ENCODE results near the gene QDPR.

QDPR gene

DNA sequence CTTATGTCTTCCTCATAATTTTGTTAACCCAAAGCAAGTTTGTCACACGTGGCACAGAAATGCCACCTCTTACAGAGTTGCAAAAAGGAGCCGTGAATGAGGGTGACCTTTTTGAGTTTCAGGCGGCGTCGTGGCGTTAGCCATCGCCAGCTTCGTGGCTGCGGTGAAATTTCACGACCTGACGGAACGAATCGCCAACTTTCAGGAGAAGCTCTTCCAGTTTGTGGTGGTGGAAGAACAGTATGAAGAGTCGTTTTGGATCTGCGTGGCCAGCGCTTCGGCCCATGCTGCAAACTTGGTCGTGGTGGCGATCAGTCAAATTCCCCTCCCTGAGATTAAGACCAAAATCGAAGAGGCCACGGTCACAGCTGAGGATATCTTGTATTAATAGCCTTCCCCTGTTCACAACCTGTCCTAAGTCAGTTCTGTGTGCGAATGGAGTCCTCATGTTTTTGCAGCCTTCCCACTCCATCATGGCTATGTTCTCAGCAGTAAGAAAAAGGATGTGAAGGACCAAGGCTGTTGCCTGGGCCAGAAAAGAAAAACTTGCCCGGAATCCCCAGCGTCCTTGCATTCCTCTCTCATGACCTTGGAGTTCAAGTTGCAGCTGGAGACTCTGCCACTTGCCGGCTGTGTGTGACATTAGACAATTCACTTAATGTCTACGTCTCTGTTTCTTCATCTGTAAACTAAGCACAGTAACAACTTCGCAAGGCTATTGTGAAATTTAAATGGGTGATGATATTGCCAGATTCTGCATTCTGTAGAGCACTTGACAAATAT is 15.0 kb upstream of the QDPR start:
- FAIRE-seq: no peak

DNA sequence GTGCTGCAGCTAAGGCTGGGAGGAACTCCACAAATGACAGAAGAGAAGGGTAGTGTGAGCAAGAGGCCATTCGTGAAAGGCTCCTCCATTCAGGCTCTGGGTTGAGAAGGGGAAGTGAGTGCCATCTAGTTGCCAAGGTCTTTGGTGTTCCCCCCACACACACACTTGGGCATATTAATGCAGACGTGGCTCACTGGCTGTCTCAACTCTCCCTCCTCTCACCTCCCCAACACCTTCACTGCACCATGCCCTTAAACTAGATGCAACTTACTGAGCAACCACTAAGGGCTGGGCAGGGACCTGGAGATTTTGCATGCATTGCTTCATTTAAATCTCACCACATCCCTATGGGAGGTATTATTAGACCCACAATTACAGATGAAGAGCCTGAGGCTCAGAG is 11.8 kb upstream of the QDPR start:
- no peak for FAIRE-seq

DNA sequence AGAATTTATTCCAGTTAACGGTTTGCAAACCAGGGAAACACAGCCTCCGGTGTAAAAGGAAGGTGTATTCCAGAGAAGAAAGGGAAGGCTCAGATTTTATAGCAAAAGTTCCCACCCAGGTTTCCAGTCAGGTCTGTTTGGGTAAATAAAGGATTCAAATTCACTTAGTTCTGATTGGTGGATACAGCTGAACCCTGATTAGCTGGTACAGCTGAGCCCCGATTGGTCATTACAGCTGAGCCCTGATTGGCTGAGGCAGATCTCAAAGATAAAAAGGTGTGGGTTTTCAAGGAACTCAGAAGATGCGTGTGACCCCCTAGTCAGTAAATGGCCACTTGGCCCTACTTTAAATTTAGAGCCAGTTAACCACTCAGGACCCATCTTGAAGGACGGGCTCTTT is 9.7 kb upstream of the QDPR start:
- no peak for FAIRE-seq

DNA sequence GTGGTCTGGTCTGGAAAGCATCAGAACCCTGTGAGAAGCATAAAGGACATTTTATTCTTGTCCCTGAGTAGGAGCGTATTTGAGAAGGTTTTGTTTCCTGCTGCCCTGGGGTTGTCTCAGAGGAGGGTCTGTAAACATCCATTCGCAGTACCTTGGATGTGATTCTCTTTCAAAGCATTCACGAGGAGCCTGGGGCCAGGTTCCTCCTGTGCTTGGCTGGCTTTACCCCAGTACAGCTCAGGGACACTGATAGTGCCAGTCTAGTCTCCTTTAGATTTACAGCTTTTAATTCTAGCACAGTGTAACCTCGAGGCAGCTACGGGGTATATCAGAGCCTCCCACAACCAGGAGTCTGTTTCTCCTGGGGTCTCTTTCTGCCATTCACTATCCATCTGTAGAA is 5.8 kb upstream of the QDPR start:
- no peak for FAIRE-seq

DNA sequence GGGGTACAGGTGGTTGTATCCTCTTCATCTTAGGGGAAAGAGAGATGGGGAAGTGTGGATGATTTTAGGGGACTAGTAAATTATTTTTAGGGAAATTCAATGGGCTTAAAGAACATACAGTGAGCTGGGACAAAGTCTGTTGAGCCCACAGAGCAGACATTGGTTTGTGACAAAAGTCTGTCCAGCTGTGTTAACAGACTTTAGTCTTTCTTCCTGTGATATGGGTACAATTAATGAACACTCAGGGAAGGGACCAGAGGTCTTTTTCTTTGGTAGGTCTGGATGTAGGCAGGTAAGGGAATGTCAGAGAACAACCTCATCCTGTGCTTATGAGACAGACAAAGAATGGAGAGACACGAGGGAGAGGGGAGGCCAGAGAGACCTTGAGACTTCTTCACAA is 5.1 kb upstream of the QDPR start:
- no peak for FAIRE-seq

DNA sequence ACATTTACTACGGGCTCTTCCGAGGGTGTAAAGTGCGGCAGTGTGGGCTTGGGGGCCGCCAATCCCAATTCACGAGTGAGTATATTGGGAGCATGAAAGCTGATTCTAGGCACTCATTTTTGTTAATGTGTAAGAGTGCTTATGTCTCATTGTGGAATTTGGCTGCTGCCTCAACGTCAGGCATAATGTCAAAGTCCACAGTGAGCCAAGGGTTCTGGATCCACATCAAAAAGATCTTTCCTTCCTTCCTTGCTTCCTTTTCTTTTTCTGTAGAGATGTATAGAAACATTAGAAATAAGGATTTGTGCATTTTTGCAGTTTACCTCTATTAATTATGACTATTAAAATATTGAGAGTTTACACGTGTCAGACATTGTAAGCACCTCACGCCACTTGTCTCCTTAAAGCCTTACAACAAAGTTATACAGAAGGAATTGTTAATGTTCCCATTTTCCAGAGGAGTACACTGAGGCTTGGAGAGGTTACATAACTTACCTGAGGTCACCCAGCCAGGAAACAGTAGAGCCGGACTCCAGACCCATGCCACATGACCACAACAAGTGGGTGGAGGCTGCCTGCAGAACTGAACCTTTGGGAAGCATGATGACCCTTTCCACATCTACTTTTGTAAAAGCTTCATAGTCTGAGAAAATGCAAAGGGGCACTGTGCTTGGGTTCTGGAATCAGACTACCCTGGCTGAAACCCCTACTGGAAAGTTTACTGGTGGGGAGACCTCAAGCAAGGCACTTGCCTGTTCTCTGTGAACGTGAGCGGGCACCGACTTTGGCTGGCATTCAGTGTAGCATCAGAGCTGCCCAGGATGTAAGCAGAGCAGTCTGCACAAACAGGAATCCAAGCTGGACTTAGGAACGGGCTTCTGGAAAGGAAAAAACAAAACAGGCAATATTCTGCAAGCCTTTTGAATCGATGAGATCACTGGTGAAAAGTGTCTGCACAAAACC is 3.8 kb upstream of the QDPR start:
- FAIRE-seq: no peak

DNA sequence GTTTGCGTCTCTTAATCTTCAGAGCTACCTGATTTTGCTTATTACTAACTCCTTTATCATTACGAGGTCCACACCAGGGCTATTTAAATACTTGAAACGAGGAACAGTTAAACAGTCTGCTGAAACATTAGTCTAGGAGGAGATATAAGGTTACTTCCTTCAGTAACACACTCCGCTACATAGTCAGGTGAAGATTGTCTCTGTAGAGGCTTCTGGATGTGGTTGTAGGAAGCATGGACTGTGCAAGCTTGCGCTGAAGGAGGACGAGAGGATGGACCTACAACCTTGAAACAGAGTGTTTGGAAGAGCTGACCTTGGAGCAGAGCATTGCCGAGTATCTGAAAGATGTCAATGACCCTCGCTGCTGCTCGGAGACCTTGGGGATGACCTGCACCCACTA is 3.0 kb upstream of the QDPR start, which contains the start of gene CLRN2:
Gene CLRN2, plus strand, starts transcription at position 301 of the 400 bp plus-strand sequence. CDS start 102 bp downstream, outside the sequence.
- FAIRE-seq: no peak

DNA sequence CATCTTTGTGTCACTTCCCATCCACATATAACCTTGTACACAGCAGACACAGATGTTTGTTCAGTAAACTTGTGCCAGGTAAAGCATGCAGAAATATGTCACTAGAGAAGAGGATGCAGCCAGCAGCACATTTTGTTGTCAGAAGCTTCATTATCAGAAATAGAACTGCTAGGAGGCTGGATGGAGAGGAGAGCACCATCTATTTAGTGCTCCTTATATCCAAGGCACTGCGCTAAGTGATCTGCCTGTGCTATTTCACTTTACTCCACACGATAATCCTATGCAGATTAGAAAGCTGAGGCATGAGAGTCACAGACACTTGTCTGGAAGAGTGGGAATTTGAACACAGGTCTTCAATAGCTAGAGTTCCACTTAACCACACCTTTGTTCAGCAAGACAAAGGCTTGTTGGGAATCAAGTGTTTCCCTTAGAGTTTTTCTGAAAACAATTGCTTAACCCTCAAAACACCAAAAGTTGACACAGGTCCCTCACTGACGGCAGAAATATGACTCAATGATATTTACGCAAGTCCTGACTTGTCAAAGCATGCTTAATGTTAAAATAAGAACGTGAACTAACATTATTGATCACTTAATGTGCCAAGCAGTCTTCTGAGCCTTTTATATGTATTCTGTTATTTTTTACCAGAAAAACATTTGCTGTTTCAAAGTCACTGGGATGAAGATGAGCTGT is 1.2 kb upstream of the QDPR start:
- no peak for FAIRE-seq

DNA sequence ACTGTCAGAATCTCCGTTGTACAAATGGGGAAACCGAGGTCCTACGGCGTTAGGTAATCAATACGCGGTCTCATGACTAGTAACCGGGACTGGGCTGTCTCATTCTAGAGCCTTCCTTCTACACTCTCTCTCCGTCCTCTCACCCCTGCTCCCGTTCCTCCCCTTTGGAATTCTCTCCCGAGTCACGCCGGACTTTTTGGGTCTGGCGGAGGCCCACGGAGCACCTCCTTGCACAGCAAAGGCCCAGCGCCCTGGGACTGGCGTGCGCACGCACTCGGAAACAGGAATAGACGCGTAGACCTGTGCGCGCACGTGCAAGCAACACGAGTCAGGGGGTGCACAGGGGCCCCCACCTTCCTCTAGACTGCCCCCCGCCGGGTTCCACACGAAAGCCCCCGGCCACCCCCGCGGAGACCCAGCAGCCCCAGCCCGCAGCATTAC is 361 bp downstream of the QDPR start:
- FAIRE-seq: no peak

DNA sequence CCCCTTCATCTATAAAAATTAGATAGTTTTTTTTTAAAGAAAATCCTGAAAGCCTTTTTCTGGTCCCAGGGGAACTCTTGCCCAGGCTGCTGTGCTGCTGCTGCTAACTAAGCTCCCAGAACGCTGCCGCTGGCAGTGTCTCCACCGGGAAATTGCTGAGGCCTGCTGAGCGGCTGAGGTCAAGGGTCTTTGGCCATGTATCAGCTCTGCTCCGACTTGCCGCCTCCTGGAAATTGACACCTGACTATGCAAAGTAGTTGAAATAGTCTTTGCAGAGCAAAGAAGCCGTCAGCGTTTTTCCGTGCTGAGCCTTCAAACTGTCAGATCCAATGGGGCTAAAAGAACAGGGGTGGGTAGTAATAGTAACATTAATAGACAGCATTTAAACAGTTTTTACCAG is 839 bp downstream of the QDPR start:
- FAIRE-seq: no peak

DNA sequence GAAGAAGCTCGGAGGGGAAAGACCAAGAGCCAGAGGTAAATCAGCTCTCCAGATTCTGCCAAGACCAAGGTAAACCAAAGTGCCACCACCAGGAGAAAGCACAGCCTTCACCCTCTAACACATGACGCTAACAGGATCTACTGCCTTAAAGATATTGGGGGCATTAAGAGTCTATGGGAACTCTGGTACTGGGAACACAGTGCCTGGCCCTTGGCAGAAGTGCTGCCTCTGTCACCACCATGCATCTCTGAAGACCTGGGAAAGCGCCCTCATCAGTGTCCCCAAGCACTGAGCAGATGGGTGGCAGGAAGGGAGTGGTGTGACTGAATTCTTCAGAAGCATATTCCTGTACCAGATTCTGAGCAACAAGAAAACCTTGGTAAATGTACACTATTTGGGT is 1.3 kb downstream of the QDPR start:
- no peak for FAIRE-seq

DNA sequence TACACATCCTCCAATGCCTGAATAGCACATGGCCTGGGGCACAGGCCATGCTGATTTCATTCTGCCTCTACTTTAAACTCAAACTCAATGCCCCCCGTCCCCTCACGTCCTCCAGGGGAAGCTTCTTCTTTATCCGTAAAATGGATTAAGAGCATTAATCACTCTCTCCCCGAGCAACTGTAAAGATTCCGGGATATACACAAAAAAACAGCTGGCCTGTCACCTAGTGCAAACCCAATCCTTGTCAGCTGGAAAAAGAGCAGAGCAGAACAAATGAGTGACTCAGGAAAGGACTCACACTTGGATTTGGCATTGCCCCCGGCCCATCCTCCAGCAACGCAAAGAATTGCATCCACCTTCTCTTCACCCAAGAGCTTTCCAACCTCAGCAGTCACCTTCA is 7.8 kb downstream of the QDPR start:
- no peak for FAIRE-seq

DNA sequence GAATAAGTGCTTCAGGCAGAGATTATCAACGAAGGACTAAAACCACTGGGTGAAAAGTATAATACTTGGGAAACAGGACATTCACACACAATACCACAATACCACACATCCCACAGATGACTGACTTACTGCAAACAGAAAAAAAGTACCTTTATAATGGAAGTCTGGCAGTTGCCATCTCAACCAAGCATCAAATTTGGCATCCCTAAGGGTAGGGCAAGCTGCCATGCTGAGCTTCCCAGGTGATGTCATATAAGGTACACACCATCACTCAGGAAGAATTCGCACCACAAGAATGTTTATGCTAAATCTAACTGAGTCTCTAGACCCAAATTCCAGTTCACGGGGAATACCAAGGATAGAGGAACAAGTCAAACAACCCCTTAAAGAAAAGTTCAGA is 9.1 kb downstream of the QDPR start:
- no peak for FAIRE-seq

DNA sequence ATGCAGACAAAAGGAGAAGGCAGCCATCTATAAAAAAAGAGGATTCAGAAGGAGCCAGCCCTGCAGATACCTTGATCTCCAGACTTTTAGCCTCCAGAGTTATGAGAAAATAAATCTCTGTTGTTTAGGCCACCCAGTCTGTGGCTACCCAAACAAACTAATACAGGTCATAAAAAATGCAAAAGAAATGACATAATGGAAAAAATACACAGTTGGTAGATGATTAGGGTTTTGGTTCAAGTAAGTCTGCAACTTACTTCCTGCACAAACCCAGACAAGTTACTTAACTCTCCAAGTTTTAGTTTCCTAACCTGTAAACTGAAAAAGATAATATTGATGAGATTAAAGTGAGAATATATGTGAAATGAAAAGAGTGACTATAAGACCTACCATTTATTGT is 11.3 kb downstream of the QDPR start:
- FAIRE-seq: no peak

DNA sequence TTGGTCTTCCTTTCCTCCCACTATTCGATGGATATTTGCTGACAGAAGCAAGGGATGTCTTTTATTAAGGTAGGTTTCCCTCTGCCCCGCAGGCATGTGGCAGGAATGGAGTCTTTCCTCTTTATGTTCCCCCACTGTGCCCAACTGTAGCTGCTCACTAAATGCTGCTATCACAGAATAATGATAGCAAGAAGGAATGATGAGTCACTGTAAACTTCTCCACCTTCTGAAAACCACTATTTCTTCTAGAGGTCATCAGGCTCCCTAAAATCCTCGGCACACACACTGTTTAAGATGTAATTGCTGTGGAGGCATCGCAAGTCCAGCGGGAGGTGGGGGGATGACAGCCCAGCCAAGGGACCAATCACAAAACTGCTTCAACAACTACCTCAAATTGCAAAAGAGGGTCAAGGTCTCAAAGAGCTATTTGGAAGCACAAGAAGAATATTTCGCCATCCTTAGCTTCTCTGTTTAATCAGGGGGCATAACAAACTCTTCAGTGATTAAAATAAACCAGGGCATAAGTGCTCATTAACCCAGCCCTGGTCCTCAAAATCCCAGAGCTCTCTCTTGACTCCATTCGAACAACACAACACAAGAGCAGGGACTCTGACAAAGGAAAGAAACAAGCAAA is 13.9 kb downstream of the QDPR start:
- no peak for FAIRE-seq

DNA sequence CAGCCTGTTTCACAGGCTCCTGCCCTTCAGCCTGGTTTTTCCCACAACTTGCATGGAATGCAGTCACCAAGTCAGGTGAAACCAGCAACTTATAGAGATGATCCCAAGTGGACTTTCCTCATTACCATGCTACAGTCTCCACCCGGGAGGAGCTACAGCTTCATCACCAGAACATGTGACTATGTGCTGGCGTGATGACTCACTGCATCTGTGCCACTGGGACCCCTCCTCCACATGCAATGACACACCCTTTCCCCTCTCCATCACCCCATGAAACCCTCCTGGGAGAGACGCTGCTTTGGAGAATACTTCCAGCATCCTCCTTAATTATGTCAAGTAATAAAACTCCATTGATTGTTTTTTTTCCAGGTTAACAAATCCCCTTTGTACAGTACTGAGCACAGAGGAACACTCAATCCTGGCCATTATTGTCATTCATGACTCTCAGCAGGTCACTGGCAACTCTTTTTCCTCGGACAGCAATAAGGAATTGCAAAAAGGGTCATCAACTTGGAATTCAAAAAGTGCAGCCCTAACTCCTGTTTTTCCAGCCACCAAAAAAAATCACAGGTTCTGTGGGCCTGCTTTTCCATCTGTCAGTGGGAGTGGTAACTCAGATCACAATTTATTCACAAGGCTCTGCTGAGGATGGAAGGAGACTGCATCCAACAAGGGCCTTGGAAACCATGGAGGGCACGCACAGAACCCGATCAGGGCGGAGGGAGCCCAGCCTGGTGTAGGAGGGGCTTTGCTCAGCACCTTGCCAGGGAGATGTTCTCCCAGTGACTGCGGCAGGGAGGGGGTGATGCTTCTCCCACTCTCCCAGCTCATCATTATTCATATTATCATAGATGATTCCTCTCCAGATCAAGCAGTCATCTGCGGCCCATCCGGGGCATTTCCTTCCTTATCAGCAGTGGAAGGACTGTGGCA is 17.4 kb downstream of the QDPR start:
- FAIRE-seq: no peak

DNA sequence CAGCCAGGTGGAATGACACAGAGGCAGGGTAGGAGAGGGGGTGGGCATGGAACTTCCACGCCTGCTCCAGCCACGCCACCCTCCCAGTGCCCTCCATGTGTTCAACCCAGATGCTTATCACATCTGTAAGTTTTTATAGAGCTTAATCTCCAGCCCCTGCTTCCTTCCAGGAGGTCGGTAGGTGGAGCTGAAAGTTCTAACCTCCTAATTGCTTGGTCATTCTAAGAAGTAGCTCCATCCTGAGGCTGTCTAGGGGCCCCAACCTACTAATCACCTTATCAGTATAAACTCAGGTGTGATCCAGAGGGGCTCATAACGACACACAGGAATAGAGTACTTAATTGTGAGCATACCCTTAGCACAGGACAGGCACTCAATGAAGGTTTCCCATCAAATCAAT is 18.3 kb downstream of the QDPR start:
- no peak for FAIRE-seq

DNA sequence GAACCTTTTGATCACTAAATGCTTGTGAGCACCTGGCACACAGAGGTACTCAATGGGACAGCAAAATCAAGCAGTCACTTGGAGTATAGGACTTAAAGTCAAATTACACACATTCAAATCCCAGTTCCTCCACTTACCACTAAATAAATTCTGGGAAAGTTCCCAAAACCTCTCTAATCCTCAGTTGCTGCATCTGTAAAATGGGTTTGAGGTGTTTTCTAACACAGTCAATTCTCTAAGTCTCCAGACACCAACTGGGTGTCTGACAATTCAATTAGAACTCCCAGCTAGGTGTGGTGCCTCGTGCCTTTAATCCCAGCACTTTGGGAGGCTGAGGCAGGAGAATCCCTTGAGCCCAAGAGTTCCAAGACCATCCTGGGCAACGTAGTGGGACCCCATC is 19.0 kb downstream of the QDPR start:
- FAIRE-seq: no peak

DNA sequence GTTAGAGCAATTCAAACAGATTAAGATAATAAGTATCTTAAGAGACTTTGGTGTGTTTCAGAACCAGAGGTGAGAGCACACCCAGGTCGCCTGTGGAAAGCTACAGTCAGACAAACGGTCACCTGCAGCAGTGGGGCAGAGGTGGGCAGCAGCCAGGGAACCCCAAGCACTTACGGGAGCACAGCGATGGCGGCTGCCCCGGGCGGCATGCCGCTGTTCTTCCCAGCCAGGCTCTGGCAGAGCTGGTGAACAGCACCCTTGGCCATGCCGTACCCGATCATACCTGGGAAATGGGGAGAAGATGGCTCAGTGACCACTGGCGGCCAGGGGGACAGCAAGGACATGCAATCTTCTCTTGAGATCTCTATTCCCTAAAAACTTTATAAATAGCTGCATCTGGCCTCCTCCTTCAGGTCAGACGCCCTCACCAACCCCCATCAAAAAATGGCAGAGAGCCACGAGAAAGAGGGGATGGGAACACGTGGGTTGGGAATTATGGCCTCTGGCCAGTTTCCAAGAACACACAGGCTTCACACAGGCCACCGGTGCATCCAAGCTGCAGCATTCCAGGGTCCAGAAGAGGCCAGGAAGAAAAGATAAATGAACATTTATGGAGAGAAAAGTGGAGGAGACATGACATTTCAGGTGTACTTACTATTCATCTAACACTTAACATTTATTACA is 19.7 kb downstream of the QDPR start:
- no peak for FAIRE-seq

DNA sequence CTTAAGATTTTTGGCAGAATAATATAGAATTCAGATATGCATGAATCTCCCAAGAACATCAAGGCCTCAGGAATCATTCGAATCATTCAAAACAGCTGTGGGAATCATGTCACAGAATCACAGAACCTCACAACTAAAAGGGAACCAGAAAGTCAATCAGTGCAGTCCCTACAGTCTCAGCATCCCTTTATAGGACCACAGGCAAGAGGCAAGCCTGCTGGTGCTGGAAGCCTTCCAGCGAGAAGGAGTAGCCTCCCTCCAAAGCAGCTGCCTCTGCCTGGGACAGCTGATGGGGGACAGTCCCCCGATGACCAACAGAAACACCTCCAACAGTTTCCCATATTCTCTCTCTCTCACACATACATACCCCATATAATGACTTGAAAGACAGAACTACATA is 20.7 kb downstream of the QDPR start:
- FAIRE-seq: no peak

DNA sequence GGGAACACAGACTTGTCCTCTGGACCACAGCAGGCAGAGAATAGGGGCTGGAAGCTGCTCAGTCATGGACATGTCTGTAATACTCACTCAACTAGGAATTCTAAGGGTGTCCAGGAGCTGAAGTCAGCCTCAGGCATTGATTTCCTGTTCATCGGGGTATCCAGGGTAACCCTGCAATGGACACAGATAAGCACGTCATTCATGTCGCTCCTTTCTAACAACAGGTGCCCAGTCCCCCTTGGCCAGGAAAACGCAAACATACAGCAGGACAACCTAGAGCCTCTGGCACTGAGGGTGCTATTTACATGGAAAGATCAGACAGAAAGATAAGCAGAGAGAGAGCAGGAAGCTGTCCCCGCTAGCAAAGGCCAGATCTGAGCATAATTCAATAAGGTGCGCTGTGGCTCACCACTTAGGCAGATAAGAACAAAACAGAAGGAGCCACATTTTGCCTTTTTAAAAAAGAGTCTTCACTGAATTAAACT is 21.3 kb downstream of the QDPR start:
- FAIRE-seq: no peak

Data from endometrium (tissue), 2 donors.